Measurements from ENCODE around the gene CFAP73.
"Not testable (repeated sequence)": the region's sequence is repeated elsewhere in the genome, so short reads cannot be mapped to it uniquely, and the experiment has no call there.

CFAP73 gene

GRCh38 chr12:113141716-113142115 is 7.8 kb upstream of the CFAP73 start:
- DNase-seq = not testable (repeated sequence)

GRCh38 chr12:113142173-113142885 is 7.2 kb upstream of the CFAP73 start:
- peak in 50 of 51 donors; percentile 19 to 94 (median 76) for DNase-seq

DNA sequence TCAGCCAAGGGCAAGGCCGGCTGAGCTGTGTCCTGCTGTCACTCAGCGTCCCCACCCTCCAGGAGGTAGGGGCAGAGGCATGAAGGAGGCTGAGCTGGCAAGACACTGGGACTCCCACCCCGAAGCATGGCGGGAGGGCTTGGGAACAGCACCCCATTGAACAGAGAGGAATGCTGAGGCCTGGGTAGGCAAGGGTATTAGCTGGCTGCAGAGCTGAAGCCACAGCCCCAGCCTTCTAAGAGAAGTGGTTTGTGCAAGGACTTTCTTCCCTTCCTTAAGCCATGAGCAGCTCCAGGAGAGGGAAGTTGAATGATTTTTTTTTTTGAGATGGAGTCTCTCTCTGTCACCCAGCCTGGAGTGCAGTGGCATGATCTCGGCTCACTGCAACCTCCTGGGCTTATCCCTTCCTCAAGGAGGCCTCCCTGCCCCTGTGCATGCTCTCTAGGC is 6.6 kb upstream of the CFAP73 start:
- DNase-seq = peak in 1 of 51 donors; percentile 59

DNA sequence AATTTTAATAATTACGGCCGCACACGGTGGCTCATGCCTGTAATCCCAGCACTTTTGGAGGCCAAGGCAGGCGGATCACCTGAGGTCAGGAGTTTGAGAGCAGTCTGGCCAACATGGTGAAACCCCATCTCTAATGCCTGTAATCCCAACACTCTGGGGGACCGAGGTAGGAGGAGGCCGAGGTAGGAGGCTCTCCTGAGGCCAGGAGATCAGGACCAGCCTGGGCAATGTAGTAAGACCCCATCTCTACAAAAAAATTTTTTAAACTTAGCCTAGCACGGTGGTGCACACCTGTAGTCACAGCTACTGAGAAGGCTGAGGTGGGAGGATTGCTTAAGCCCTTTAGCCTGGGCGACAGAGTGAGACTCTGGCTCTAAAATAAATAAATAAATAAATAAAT is 5.6 kb upstream of the CFAP73 start:
- DNase-seq = no peak

GRCh38 chr12:113144806-113145205 is 4.7 kb upstream of the CFAP73 start:
- DNase-seq = no peak

DNA sequence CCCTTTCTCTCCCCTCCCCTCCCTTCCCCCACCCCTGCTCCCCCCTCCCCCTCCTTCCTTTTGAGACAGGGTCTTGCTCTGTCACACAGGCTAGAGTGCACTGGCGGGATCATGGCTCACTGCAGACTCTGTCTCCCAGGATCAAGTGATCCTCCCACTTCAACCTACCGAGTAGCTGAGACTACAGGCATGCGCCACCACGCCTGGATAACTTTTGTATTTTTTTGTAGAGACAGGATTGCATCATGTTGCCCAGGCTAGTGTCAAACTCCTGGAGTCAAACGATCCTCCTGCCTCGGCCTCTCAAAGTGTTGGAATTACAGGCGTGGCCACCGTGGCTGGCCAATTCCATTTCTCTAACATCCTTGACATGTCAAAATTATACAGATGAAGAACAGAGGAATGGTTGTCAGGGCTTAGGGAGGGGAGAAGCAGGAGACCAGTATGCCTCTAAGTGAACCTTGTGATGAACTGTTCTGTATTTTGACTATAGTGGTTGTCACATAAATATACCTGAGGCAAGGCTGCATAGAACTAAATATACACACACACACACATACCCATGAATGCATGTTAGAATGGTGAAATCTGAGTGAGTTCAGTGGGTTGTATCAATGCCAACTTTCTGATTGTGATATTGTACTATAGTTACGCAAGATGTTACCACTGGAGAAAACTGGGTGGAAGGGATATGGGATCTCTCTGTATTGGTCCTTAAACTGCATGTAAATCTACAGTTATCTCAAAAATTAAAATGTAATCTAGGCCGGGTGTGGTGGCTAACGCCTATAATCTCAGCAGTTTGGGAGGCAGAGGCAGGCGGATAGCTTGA is 3.6 kb upstream of the CFAP73 start:
- no peak for DNase-seq

GRCh38 chr12:113146999-113147398 is 2.5 kb upstream of the CFAP73 start:
- DNase-seq = no peak

DNA sequence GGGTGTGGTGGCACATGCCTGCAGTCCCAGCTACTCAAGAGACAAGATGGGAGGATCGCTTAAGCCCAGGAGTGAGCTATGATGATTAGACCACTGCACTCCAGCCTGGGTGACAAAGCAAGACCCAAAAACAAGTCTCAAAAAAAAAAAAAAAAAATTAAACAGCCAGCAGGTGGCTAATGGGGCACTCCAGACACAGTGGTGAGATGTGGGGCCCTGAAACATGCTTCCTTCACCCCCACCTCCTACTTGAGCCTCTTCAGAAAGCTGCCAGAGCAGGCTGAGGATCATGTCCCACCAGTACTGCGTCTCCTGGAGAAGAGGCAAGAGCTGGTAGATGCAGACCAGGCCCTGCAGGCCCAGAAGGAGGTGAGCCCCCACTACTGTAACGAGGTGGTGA is 2.1 kb downstream of the CFAP73 start:
- no peak for DNase-seq

DNA sequence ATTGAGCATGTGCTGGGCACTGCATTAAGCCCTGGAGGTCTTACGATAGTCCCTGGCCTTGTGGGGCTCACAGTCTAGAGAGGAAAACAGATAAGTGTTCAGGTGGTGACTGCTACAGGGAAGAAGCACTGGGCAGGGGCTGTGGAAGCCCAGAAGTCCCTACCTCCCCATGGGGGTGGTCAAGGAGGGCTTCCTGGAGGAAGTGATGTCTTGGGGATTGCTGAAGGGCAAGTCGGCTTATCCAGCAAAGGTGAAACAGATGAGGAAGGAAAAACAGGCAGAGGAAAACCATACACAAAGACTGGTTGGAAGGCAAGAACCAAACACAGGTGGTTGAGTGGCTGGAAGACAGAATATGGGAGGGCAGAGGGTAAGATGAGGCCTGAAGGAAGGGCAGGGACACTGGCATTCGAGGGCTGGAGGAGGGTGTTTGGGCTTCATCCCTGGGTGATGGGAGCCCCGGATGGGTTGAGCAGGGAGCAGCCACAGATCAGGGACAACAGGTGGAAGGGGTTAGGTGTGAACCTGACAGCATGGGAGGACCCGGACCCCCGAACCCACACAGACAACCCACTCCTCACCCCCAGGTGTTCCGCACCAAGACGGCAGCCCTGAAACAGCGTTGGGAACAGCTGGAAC is 2.8 kb downstream of the CFAP73 start:
- DNase-seq = no peak

DNA sequence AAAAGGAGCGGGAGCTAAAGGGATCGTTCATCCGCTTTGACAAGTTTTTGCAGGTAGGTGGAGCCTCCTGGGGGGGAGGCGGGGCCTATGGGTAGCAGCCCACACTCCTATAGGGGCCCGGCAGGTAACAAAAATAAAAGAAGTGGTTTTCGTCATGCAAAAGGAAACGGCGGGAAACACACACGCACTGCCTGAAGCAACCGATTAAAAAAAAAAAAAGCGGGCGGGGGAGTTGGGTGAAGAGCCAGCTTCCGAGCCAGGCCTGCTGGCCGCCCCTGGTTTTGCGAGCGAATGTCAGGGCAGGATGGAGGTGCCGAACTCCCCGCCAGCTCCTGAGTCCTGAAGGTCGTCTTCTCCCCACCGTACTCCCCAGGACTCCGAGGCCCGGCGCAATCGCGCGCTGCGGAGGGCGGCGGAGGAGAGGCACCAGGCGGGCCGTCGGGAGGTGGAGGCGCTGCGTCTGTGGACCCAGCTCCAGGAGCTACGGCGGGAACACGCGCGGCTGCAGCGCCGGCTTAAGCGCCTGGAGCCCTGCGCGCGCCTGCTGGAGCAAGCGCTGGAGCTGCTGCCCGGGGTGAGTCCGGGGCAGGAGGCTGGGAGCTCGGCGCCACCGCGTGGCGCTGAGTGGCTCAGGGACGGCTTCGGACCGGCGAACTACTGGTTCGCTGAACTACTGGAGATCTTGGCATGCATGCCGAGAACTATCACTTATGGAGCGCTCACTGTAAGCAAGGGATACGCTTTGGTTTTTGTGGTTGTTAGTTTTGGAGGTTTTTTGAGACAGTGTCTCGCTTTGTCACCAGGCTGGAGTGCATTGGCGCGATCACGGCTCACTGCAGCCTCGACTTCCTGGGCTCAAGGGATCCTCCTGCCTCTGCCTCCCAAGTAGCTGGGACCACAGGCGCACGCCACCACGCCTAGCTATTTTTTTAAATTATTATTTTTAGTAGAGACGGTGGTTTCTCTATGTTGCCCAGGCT is 3.6 kb downstream of the CFAP73 start:
- peak in 49 of 51 donors; percentile 8 to 83 (median 53) for DNase-seq

GRCh38 chr12:113154351-113154973 is 4.9 kb downstream of the CFAP73 start:
- peak in 3 of 51 donors; percentile 14 to 42 (median 22) for DNase-seq

DNA sequence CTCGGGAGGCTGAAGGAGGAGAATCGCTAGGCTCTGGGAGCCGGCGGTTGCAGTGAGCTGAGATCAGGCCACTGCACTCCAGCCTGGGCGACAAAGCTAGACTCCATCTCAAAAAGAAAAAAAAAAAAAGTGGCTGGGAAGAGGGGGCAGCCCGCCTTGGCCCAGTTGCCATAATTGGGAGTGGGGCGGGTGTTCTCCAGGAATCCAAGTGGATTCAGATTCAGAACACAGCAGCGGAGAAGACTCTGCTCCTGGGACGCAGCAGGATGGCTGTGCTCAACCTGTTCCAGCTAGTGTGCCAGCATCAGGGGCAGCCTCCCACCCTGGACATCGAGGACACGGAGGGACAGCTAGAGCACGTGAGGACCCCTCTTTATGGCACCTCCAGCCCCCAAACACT is 5.5 kb downstream of the CFAP73 start:
- no peak for DNase-seq

GRCh38 chr12:113155646-113156045 is 6.1 kb downstream of the CFAP73 start:
- DNase-seq = no peak

GRCh38 chr12:113157218-113157859 is 7.8 kb downstream of the CFAP73 start:
- DNase-seq = no peak

DNA sequence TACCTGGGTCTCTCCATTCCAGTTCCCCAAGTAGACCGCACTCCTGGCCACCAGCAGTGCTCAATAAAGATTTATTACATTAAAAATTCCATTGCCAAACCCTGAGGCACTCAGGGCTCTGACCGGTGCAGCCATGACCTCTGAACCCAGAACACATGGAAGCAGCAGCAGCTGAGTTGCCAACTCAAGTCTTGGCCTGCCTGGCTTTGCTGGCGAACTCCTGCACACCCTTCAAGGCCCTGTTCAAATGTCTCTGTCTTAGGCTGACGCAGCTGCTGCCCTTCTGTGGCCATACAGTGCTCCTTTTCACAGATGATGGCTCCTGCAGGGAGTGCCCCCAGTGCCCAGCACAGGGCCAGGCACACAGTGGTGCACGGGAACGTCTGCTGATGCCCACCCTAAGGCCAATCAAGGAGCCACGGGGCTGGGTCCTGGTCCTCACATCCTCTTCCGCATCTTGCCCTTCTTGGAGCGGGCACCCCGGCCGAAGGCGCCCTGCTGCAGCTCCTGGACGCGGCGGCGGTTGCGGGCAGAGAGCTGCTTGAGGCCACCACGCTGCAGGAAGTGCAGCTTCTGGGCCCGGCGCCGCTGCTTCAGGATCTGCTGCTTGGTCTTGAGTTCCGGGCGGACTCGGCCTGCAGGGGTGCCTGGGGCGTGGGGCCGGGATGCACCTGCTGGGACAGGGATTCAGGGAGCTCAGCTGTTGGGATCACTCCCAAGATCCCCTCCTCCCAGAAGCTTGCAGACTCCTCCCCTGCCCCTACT is 9.1 kb downstream of the CFAP73 start:
- DNase-seq = no peak

GRCh38 chr12:113159937-113160336 is 10.4 kb downstream of the CFAP73 start:
- peak in 6 of 51 donors; percentile 6 to 56 (median 20) for DNase-seq

DNA sequence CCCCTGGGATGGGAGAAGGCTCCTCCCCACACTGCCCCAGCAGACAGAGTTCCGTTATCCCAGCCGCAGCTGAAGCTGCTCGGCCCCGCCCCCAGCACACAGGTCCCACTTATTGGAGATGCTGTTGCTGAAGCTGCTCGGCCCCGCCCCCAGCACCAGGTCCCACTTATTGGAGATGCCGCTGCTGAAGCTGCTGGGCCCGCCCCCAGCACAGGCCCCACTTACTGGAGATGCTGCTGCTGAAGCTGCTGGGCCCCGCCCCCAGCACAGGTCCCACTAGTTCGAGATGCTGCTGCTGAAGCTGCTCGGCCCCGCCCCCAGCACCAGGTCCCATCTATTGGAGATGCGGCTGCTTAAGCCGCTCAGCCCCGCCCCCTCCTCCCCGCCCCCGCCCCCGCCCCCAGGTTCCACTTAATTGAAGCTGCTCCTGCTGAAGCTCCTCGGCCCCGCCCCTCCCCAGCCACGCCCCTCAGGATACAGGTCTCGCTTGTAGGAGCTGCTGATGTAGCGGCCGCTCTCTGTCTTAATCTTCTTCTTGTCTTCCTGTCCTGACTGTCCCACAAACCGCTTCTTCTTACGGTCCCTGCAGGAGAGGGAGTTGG is 12.0 kb downstream of the CFAP73 start:
- peak in 33 of 51 donors; percentile 8 to 83 (median 49) for DNase-seq
